Caco-2 (cell line): ENCODE measurements around the gene RFTN2. TPM values are rescaled to one million over a fixed set of nuclear protein-coding genes. Genes with fewer than 3 reads are reported as not detected.

Experiments used
- BruUV-seq: library from RNA; stranded (reverse); fragments of 400-500 nt; replicated peaks from 2 replicates; lab custom pipeline; 2021; lab: Mats Ljungman, UMichigan
- CTCF ChIA-PET: fragments of 300-600 bp; sonication (Branson Sonifier 250); formaldehyde crosslinking; loops from one replicate; lab custom pipeline; 2022; ENCODE audit warnings: antibody characterized with exemption; lab: Charles Lee
- POLR2A ChIA-PET: fragments of 300-600 bp; sonication (Branson Sonifier 250); formaldehyde crosslinking; loops from one replicate; lab custom pipeline; 2022; ENCODE audit warnings: antibody characterized with exemption; lab: Charles Lee
- DNase-seq, 2 experiments: peaks; one replicate each; pipeline versions ENCODE4 v3.0.0 to v3.0.0-alpha.2; 2020 to 2022
- H3K27me3 ChIP-seq: replicated peaks from 2 replicates; pipeline ENCODE4 v1.6.0; 2011; ENCODE audit warnings: low read length; ENCODE audit not compliant: control insufficient read depth, insufficient read depth
- H3K36me3 ChIP-seq: 2 replicates; pipeline ENCODE4 v1.5.1; 2011; ENCODE audit warnings: low read length; ENCODE audit not compliant: control insufficient read depth, insufficient read depth
- H3K4me1 ChIP-seq: fragments of 250-450 bp; sonication (Bioruptor Pico); 2 replicates; pipeline ENCODE4 v1.5.1; 2020; ENCODE audit warnings: mild to moderate bottlenecking
- H3K4me3 ChIP-seq: 2 replicates; pipeline ENCODE4 v1.5.1; 2011; ENCODE audit warnings: low read depth, mild to moderate bottlenecking, control low read depth, low read length
- H3K9me3 ChIP-seq: fragments of 250-450 bp; sonication (Bioruptor Pico); 2 replicates; pipeline ENCODE4 v1.5.1; 2020; ENCODE audit warnings: mild to moderate bottlenecking, moderate library complexity
- H3K27ac Mint-ChIP-seq: one replicate; pipeline ENCODE4 v1.8.0; 2022; ENCODE audit warnings: mixed read lengths; ENCODE audit not compliant: unreplicated experiment
- H3K27me3 Mint-ChIP-seq: one replicate; pipeline ENCODE4 v1.8.0; 2022; ENCODE audit warnings: mixed read lengths; ENCODE audit not compliant: insufficient read depth, unreplicated experiment
- H3K36me3 Mint-ChIP-seq: one replicate; pipeline ENCODE4 v1.8.0; 2022; ENCODE audit warnings: mild to moderate bottlenecking, mixed read lengths; ENCODE audit not compliant: insufficient read depth, unreplicated experiment
- H3K4me1 Mint-ChIP-seq: one replicate; pipeline ENCODE4 v1.8.0; 2022; ENCODE audit warnings: low read depth, mixed read lengths; ENCODE audit not compliant: unreplicated experiment
- H3K4me3 Mint-ChIP-seq: one replicate; pipeline ENCODE4 v1.8.0; 2022; ENCODE audit warnings: mild to moderate bottlenecking, moderate library complexity, mixed read lengths; ENCODE audit not compliant: unreplicated experiment
- H3K9me3 Mint-ChIP-seq: one replicate; pipeline ENCODE4 v1.8.0; 2022; ENCODE audit warnings: mixed read lengths; ENCODE audit not compliant: unreplicated experiment
- intact Hi-C: fragments of 100-400 bp; cut with micrococcal nuclease; formaldehyde crosslinking; loops from one replicate; pipeline ENCODE4 v1.10.0; 2022; ENCODE audit not compliant: unreplicated experiment
- total RNA-seq: library from RNA; stranded (reverse); gene quantifications from 2 replicates; pipeline ENCODE4 v1.2.3, GENCODE V29; 2022
- TF ChIP-seq, protein P1 (sequence below), 2 experiments: fragments of 200-600 bp in 1 of 2; IDR thresholded peaks; 1 replicate in 1 of 2; 2 replicates in 1 of 2; pipeline versions ENCODE4 v1.5.1 to v1.8.0; 2011 to 2022; ENCODE audit warnings: antibody characterized with exemption in 1 of 2, control low read depth in 1 of 2, inconsistent platforms in 1 of 2, low read depth in 1 of 2, low read length in 1 of 2, mild to moderate bottlenecking in 1 of 2, moderate library complexity in 1 of 2; ENCODE audit not compliant: insufficient read depth in 1 of 2, severe bottlenecking in 1 of 2, unreplicated experiment in 1 of 2

The RFTN2 gene
- total RNA-seq, 1 experiment from 2014 or later: 0.18 TPM

DNA sequence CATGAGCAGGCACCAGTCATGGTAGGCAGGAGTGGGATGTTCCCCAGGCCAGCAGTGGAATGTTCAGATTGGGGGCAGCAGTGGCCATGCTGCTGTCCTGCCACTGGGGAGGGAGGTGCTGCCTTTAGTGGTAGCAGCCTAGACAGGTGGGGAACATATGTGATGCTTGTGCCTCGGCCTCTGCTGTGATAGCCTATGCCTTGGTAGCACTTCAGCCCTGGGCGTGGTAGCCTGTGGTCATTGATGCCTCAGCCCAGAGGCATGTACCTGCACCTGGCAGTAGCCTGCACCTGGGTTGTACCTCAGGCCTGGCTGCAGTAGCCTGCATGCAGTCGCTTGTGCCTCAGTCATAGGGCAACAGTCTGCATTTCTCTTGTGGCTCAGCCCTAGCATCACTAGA is 7.1 kb downstream of the RFTN2 start:
- Histone ChIP-seq H3K27me3 (no peaks in the 10 kb centered on the region), H3K4me3 (no peak overlapping the region), H3K4me1 (no peaks in the 10 kb centered on the region), H3K9me3 (peaks cover 14% of the 10 kb centered on the region; the same call in 1 of the 2 replicates), H3K36me3 (no peaks in the 10 kb centered on the region)
- POLR2A ChIA-PET: no interaction called here
- TF ChIP-seq, protein P1, sequence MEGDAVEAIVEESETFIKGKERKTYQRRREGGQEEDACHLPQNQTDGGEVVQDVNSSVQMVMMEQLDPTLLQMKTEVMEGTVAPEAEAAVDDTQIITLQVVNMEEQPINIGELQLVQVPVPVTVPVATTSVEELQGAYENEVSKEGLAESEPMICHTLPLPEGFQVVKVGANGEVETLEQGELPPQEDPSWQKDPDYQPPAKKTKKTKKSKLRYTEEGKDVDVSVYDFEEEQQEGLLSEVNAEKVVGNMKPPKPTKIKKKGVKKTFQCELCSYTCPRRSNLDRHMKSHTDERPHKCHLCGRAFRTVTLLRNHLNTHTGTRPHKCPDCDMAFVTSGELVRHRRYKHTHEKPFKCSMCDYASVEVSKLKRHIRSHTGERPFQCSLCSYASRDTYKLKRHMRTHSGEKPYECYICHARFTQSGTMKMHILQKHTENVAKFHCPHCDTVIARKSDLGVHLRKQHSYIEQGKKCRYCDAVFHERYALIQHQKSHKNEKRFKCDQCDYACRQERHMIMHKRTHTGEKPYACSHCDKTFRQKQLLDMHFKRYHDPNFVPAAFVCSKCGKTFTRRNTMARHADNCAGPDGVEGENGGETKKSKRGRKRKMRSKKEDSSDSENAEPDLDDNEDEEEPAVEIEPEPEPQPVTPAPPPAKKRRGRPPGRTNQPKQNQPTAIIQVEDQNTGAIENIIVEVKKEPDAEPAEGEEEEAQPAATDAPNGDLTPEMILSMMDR (IDR thresholded peaks at IDR 0.05; ENCODE audit: insufficient read depth in 1 of 2, low read depth in 1 of 2, low read length in 1 of 2, severe bottlenecking in 1 of 2, unreplicated experiment in 1 of 2): no peak
- Mint-ChIP-seq H3K36me3 (no peaks in the 10 kb centered on the region), H3K27me3 (peaks cover 2% of the 10 kb centered on the region), H3K4me1 (no peaks in the 10 kb centered on the region), H3K9me3 (peaks cover 12% of the 10 kb centered on the region), H3K27ac (no peak overlapping the region), H3K4me3 (no peak overlapping the region)
- DNase-seq: no peak
- no TSS peak for BruUV-seq
- intact Hi-C loops: no loop called here
- CTCF ChIA-PET: no interaction called here

- Mint-ChIP-seq H3K9me3 (peaks cover 12% of the 10 kb centered on the region), H3K4me3 (no peak overlapping the region), H3K36me3 (no peaks in the 10 kb centered on the region), H3K27me3 (no peaks in the 10 kb centered on the region), H3K4me1 (no peaks in the 10 kb centered on the region), H3K27ac (no peak overlapping the region)
- peaks cover 14% of the 10 kb centered on the region; the same call in 1 of the 2 replicates for H3K9me3 ChIP-seq
- no TSS peak for BruUV-seq
- TF ChIP-seq, protein P1 (IDR thresholded peaks at IDR 0.05; ENCODE audit: insufficient read depth in 1 of 2, low read depth in 1 of 2, low read length in 1 of 2, severe bottlenecking in 1 of 2, unreplicated experiment in 1 of 2): no peak
- no peaks in the 10 kb centered on the region for H3K27me3 ChIP-seq
- intact Hi-C loops: no loop called here
- no peaks in the 10 kb centered on the region for H3K36me3 ChIP-seq
- ChIA-PET POLR2A (interaction anchor here (0.5 to 0.7 kb wide), 2 partner anchors 14 to 525 kb away, joined by 3 to 4 read pairs; no protein-coding TSS in a partner anchor), CTCF (no interaction called here)
- no peak overlapping the region for H3K4me3 ChIP-seq
- H3K4me1 ChIP-seq: no peaks in the 10 kb centered on the region
- no peak for DNase-seq
Observed at GRCh38 chr2:197666277-197666676, 9.1 kb downstream of the RFTN2 start.

- TF ChIP-seq, protein P1 (IDR thresholded peaks at IDR 0.05; ENCODE audit: insufficient read depth in 1 of 2, low read depth in 1 of 2, low read length in 1 of 2, severe bottlenecking in 1 of 2, unreplicated experiment in 1 of 2): no peak
- POLR2A ChIA-PET: no interaction called here
Observed at GRCh38 chr2:197661626-197662025, 13.8 kb downstream of the RFTN2 start.

More at GRCh38 chr2:197661626-197662025, 13.8 kb downstream of the RFTN2 start:
- CTCF ChIA-PET: no interaction called here
- intact Hi-C loops: no loop called here
- Histone ChIP-seq H3K4me1 (no peaks in the 10 kb centered on the region), H3K4me3 (no peak overlapping the region), H3K9me3 (peaks cover 7% of the 10 kb centered on the region; the same call in 1 of the 2 replicates), H3K27me3 (no peaks in the 10 kb centered on the region), H3K36me3 (no peaks in the 10 kb centered on the region)
- H3K4me1 Mint-ChIP-seq: no peaks in the 10 kb centered on the region
- peaks cover 12% of the 10 kb centered on the region for H3K9me3 Mint-ChIP-seq
- no peak for DNase-seq
- BruUV-seq: no TSS peak
- H3K36me3 Mint-ChIP-seq: no peaks in the 10 kb centered on the region
- H3K27ac Mint-ChIP-seq: no peak overlapping the region
- H3K27me3 Mint-ChIP-seq: no peaks in the 10 kb centered on the region
- H3K4me3 Mint-ChIP-seq: no peak overlapping the region
